Activated T-cell treated with anti-CD3 and anti-CD28 coated beads for 1 hour (primary cell): Measurements from ENCODE around the gene NEDD4L.
"Not testable (repeated sequence)": the region's sequence is repeated elsewhere in the genome, so short reads cannot be mapped to it uniquely, and the experiment has no call there.

Experiments used
- DNase-seq: peaks from one replicate; pipeline ENCODE4 v3.0.0-alpha.2; 2020; ENCODE audit warnings: low read depth

The NEDD4L gene

DNA sequence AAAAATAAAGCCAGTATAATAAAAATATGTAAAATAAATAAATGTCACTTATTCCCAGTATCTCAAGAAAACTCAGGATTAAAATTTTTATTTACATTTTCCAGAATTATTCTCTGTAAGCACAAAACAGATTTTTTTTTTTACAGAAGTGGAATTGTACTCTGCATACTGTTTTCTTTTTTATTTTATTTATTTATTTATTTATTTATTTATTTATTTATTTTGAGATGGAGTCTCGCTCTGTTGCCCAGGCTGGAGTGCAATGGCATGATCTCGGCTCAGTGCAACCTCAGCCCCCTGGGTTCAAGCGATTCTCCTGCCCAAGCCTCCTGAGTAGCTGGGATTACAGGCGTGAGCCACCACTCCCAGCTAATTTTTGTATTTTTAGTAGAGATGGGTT, 336.1 kb downstream of the NEDD4L start:
- not testable (repeated sequence) for DNase-seq

DNA sequence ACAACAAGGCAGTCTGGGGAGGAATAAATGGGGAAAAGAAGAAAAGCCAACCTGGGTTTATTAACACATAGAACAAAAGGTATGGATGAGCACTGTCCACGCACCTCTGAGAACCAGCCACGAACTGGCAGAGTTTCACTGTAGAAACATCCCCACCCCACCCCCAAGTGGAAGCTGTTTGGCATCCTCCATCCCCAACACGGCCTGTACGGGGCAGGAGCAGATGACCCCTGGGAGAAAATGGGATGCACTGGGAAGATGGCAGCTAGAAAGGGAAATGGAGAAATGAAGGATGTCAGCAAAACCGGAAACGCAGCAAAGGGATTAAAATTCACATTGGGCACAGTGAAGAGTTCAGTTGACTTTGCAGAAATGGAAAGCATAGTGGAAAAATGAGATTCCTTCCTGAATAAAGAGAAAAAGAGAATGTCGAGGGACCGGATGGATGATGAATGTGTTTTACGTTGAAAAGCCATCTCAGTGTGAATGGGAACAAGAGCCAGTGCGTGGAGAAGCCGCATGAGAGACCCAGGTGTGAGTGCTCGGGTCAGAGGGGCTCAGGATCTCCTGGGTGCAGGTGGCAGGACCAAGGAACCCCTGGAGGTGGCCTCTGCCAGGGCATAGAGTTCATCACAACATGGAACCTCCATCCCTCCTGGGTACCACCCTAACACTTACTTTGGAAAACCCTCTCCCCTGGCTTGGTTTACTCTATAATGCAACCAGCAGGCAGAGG, 337.8 kb downstream of the NEDD4L start:
- DNase-seq: no peak

DNA sequence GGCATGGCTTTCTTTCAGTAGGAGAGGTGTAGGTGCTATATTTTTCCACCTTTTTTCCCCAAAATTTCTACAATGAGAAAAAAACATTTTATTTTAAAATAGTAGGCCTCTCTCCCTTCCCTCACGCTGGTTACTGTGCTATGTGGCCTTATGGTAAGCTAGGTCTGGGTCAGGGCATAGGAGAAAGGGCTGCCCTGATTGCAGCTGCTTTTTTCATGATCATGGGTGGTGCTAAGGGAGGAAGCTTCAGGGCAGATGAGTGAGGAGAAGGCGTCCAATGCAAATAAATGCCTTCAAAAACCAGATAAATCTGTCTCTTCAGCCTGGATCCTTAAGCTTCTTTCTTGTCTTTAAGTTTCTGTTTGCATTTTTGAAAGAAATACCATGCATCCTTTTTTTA, 338.4 kb downstream of the NEDD4L start:
- no peak for DNase-seq

DNA sequence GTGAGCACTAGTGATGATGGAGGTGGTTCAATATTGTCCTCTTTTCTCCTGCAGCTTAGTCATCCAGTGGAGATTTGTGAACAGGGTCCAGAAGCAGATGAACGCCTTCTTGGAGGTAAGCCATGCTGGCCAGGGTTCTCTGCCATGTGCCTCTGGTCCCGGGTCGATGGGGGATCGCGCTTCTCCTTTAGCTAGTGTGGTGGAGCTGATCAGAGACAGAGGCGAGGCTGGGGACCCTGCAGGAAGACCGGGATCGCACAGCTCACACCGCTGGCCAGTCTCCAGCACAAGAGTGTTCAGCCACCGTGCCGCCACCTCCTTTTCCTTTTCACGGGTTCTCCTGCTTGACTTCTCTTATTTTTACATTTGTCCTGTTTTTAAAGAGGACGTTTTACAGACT, 341.4 kb downstream of the NEDD4L start:
- DNase-seq: no peak

DNA sequence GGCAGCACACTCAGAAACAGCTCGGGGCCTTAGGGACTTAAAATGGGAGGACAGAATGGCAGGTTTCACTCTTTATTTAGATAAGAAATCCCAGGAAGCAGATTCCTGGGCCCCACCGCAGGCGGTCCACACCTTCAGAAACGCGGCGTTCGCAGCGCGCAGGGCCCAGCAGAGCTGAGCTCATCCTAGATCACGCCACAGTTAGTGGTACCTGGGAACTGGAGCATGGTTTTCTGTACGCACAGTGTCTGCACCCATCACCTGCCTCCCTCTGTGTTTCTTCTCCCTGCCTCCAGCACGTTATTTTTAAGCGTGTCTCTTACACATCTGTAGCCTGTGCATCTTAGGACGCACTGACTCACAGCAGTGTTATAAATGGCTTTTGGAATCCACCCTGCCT, 342.8 kb downstream of the NEDD4L start:
- DNase-seq: no peak

DNA sequence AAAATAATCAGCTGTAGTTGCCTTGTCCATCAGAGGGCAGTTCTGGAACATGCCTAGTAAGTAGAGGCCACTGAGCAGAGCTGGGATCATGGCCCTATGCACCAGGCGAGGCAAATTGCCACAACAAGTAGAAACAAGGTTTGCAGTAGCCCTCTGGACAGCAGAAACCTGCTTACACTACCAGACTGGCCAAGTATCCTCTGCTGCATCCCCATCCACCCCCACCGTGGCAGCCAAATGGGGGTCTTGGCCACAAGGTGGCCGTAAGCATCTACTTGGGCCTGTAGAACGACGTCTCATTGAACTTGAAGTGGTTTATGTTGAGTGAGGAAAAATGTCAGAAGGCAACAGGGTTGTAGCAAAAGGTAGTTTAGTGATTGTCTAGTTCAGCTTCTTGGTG, 343.7 kb downstream of the NEDD4L start:
- no peak for DNase-seq

DNA sequence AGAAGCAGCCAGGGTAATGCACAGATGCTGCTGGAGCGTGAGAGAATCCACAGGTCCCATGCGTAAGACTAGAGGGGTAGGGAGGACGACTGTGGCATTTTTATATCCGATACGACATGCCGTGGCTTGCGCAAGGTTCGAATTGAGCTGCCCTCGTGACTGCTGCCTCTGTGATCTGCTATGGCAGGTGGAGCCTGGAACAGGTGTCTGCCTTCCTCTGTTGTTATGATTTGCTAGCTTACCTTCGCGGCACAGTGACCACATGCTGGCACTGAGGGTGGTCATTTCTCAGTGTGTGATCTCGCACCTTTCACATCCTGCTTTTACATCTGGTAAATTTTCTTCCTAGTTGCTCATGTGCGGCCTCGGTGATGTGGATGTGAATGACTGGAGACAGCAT, 344.7 kb downstream of the NEDD4L start:
- DNase-seq: no peak

DNA sequence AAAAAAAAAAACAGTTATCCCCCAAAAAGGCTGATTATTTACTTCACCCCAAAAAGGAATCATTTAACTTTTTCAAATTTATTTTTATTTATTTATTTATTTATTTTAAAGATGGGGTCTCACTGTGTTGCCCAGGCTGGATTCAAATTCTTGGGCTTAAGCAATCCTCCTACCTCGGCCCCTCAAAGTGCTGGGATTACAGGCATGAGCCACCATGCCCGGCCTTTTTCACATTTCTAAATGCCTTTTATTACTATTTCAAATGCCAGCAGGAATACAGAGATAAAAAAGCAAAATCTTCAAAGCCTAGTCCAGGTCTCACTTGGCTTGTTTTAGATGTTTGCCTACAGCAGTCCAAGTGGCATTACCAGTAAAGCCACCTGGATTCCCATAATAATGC, 345.7 kb downstream of the NEDD4L start:
- no peak for DNase-seq

DNA sequence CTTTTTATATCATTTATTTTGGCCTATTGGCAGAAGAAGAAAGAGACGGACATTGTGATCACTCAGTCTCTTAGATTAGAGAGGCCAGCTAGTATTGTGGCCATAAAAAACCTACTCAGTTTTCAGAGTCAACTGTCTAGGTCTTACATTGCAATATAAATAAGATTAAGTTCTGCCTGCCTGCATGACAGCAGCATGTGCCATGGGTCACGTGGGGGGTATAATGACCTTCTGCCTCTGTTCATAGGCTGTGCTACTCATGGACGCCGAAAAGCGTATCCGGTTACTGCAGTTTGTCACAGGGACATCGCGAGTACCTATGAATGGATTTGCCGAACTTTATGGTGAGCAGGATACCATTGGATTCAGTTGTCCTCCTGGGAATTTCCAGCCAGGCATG, 346.4 kb downstream of the NEDD4L start:
- no peak for DNase-seq

DNA sequence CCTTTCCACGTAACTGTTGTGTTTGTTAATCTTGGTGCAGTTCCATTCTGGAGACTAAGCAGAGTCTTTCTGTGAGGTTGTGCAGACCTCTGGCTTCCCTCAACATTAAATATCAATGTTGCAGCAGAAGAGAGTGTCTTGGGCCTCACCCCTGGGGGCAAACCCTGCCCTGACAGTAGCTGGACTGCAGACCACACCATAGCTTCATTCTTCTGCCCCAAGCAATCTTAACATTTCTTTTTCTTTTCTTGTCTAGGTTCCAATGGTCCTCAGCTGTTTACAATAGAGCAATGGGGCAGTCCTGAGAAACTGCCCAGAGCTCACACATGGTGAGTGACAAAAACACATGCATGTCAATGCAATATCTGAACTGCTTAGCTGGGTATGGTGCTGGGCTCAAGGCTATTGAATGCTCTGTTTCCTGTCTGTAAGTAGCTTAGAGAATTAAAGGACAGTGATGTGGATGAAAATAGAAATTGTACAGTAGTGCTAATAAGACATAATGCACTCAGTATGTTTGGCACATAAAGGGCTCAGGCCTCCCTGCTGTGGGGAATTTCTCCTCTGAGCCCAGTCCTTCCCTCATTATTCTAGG, 347.3 kb downstream of the NEDD4L start:
- no peak for DNase-seq

DNA sequence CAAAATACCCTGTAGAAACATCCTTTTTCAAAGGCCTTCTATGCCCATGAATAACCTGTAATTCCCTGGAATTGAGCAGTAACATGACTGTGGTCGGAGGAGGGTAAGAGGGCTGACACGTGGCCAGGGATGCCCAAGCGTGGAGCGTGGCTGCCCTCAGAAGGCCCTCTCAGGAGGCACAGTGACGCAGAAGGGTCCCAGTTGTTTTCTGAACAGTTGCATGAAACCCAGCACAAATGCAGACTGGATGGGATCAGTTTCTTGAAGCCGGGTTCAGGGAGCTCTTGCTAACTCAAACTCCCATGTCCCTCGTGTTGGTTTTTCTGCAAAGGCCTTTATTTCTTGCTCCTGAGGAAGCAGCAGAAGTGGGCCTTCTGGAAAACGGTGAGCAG, 347.9 kb downstream of the NEDD4L start:
- DNase-seq: no peak

DNA sequence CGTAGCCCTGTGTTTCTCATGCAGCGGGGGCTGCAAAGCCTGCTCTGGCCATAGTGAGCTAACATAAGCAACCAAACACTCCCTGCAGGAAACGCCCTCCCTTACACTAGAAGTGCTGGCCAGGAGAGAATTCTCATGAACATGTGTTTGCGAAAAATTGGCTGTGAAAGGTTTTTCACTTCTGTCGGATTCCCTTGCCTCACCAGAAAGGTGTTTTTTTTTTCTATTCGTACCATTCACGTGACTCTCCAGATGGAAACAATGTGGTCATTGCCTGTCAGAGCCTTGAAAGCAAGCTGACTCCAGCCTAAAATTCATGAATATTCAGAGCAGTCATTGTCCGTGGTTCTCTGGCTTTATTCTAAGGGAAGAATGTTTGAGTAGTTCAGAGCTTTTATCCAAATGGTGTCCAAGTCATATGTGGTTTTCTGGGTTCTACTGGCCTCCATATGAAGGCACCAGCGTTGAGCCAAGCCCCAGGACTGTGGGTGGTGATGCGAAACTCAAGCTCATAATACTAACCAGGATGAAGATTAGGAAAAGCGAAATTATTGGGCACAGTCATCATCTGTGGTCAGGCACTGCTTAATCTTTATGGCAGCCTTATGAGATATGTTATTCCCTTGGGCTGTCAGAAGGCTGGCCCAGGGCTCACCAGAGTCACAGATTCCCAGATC, 348.4 kb downstream of the NEDD4L start:
- DNase-seq: no peak

DNA sequence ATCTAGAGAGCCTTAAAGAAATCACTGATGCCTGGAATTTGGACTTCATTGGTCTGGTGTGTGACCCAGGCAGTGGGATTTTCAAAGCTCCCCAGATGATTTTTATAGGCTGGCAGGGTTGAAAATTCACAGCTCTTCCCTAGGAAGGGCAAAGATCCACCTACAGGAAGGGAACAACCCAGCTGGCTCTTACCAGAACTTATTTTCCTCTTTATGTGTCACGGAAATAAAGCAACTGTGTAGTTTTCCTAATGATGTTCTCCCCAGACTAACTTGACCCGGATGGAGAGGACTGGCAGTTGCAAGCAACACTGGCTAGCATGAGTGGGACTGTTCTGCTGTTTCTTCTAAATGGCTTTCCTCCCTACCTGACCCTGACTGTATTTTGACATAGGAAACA, 349.3 kb downstream of the NEDD4L start:
- no peak for DNase-seq

DNA sequence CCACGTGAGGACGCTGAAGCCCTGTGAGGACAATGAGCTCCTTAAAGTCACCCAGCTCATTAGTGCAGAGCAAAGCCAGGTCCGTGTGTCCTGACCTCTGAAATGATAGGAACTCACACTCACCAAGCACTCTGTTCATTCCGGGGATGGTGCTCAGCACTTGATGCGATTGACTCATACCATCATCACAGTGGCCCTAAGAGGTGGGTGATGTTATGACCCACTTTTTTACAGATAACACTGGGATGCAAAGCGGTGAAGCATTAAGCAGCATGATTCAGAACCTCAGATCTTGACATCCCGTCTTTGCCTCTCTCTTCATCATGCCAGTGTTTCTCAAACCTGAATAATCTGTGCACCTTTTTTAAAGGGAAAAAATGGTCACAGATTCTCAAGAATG, 350.0 kb downstream of the NEDD4L start:
- DNase-seq: no peak

DNA sequence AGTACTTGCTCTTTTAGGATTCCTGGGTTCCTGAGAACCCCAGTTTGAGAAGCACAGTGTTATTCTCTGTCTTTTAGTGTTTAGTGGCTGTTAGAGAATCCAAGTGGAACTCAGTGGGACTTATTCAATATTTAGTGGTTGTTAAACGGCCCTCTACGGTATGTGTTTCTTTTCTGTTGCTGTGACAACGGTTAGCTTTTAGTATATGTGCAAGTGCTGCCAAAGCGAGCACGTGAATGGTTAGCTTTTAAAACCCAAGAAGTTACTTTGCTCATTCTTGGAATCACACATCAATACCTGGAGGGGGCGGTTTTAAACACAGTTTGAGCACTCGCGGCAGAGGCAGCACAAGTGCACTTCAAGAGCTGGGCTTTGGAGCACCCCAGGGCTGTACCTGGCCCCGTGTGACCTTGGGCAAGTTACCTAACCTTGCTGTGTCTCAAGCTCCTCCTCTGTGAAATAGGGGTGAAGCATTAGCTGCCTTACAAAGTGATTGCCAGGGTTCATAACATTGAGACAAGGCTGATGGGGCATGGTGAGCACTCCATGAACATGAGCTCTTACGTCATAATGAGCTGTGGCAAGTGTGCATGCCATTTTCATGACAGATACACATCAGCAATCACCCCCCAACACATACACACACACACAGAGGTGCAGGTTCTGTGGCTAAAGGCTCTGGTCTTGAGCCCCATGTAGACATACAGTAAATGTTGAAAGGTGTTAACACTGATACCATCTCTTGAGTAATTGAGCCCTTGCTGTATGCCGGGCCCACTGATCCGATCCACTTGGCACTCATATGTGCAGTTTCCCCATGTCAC, 350.8 kb downstream of the NEDD4L start:
- DNase-seq: no peak

DNA sequence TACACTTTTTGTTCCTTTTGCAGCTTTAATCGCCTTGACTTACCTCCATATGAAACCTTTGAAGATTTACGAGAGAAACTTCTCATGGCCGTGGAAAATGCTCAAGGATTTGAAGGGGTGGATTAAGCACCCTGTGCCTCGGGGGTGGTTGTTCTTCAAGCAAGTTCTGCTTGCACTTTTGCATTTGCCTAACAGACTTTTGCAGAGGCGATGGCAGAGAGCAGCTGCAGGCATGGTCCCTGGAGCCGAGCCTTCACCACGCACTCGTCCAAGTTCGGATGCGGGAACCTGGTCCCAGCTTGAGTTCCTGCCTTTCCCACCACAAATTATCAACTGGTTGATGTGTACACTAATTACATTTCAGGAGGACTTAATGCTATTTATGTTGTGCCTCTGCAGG, 352.1 kb downstream of the NEDD4L start:
- DNase-seq: no peak

DNA sequence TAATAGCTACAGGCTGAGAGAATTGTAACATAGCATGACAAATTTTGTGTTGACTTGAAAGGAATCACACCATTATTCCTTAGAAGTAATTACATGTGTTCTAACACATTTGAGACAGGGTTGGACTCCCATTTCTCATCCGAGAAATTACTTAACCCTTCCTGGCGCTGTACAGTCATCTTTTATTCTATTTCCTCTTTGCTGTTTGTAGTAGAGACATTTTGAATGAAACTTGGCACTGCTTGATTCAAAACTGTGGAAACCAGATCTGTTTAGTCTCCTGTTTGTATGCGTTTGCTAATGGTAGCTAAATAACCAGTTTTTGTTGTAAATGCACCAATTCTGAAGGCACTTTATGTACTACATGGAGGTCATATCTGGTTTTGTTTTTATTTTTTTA, 352.9 kb downstream of the NEDD4L start:
- DNase-seq: no peak

DNA sequence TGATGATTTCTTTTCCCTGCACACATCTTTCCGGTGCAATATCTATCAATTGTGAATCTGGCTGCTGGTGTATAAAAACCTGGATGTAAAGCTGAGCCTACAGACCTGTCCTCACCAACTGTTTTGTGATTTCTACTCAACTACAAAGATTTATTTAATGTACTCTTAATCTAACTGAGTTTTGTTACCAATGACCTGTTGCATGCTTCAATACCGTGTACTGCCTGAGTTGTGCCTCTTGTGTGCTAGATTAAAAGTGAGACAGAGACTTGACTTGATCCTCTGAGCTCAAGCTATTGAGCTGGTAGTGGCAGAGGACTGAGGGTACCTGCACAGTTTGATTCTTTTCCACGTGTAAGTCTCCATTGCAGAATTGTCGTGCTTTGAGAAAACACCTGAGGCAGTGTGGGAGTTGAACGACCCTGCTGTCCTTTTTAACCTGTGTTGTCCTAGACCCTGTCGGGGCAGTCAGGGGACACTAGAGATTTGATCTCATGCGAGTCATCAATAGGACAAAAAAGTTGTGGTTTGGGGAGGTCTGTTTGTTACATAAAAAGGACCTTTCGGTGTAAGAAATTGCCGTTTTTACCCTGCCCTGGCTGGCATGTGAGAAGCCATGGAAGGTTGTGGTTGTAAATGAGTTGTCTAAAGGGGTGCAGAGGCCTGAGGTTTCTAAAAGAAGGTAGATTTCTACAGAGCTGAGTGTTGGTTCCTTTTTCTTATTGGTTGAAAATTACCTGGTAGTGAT, 353.5 kb downstream of the NEDD4L start:
- no peak for DNase-seq

DNA sequence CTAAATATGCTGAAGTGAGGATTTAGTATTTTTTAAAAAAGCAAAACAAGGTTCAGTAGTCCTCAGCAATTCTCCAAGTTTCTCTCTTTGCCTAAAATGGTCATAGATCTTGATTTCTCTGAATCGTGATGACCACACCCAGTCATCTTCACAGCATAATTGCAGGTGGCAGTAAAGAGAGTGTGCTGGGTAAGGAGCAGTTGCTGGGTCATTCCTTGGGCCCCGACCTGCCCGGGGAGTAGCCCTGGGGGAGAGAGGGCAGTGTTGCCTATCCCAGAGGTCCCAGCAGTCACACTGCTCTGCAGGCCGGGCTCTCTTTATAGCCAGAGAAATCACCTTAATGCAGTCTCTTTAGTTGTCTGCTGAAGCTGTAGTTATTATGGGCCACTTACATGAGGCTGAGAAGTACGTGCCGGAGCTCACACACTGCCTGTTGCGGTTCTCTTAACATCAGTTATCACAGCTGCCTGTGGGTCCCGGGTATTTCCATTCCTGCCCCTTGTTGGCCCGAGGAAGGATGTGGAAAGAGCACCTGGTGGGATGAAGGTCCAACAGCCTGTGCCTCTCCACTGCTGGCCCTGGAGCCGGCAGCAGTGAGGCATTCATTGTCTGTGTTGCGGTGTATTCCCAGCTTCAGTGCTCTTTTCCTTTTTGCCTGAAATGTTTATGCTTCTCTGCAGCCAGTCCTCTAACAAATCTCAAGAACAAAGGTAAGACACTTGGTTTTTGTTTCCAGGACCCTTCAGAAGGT, 354.8 kb downstream of the NEDD4L start:
- DNase-seq: no peak

DNA sequence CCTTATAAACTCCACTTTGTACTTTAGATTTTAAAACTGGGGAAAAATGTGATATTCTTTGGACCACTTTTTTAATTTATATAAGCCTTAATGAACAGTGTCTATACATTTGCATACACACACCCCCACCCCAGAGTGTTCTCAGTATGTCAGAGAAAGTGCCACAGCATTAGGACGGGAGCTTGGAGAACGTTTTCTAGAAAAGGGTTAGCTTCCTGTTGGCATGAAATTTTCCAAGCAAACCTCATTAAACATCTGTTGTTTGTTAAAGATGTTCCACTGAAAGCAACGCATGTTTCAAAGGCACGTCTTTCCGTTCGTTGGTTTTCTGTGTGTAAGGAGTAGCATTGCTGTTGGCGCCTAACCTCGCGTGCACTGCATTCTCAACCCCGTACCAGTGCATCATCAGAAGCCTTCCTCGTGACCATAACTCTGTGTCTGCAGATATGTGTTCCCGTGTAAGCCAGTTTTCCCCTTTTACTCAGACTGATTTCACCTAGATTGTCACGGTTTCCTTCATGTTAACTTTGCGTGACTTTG, 356.4 kb downstream of the NEDD4L start:
- DNase-seq: no peak

DNA sequence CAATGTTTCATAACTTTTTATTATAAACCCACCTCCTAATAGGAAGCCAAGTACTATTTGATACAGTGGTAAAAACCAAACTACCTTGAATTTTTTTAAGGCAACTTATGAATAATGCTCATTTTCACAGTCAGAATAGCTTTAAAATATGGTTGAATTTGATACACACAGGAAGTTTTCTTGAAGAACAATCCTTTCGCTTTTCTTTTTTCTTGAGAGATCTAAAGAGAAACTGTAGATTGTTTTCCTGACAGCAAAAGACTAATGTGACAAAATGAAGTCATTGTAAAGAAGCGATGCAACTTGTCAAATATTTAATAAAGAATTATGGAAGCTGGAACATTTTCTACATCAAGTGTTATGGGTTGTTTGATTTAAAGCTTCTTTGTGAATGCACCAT, 357.2 kb downstream of the NEDD4L start:
- no peak for DNase-seq
